SJSA1 (cell line): Measurements from ENCODE around the gene NOXO1. TPM values are rescaled to one million over a fixed set of nuclear protein-coding genes. Genes with fewer than 3 reads are reported as not detected.
A peak's percentile ranks its signal among the peaks of the same experiment; 100 is the strongest.
"Not testable (repeated sequence)": the region's sequence is repeated elsewhere in the genome, so short reads cannot be mapped to it uniquely, and the experiment has no call there.

Source experiments
- DNase-seq, 2 experiments: peaks; one replicate each; pipeline ENCODE4 v3.0.0-alpha.2; 2015 to 2020; ENCODE audit warnings: low spot score in 2 of 2, low read depth in 1 of 2
- H3K27ac ChIP-seq: fragments of 250-450 bp; sonication (Bioruptor Pico); 2 replicates; pipeline ENCODE4 v1.5.1; 2020; ENCODE audit warnings: mild to moderate bottlenecking, moderate library complexity
- H3K27me3 ChIP-seq: fragments of 250-450 bp; sonication (Bioruptor Pico); replicated peaks from 2 replicates; pipeline ENCODE4 v1.5.1; 2020; ENCODE audit warnings: mild to moderate bottlenecking, moderate library complexity
- H3K36me3 ChIP-seq: fragments of 250-450 bp; sonication (Bioruptor Pico); 2 replicates; pipeline ENCODE4 v1.5.1; 2020; ENCODE audit warnings: mild to moderate bottlenecking
- H3K4me1 ChIP-seq: fragments of 250-450 bp; sonication (Bioruptor Pico); replicated peaks from 2 replicates; pipeline ENCODE4 v1.6.1; 2021; ENCODE audit warnings: mild to moderate bottlenecking
- H3K4me3 ChIP-seq: fragments of 250-450 bp; sonication (Bioruptor Pico); 2 replicates; pipeline ENCODE4 v1.5.1; 2020; ENCODE audit warnings: mild to moderate bottlenecking
- H3K9me3 ChIP-seq: fragments of 250-450 bp; sonication (Bioruptor Pico); replicated peaks from 2 replicates; pipeline ENCODE4 v1.5.1; 2020; ENCODE audit warnings: mild to moderate bottlenecking
- total RNA-seq: library from RNA; depleted of rRNA; stranded (reverse); fragments of >200 nt; shearing (Covaris generic); gene quantifications from 2 replicates; pipeline ENCODE4 v1.2.3, GENCODE V29; 2014

NOXO1 gene
- total RNA-seq, 1 experiment from 2014 or later = 0.16 TPM

DNA sequence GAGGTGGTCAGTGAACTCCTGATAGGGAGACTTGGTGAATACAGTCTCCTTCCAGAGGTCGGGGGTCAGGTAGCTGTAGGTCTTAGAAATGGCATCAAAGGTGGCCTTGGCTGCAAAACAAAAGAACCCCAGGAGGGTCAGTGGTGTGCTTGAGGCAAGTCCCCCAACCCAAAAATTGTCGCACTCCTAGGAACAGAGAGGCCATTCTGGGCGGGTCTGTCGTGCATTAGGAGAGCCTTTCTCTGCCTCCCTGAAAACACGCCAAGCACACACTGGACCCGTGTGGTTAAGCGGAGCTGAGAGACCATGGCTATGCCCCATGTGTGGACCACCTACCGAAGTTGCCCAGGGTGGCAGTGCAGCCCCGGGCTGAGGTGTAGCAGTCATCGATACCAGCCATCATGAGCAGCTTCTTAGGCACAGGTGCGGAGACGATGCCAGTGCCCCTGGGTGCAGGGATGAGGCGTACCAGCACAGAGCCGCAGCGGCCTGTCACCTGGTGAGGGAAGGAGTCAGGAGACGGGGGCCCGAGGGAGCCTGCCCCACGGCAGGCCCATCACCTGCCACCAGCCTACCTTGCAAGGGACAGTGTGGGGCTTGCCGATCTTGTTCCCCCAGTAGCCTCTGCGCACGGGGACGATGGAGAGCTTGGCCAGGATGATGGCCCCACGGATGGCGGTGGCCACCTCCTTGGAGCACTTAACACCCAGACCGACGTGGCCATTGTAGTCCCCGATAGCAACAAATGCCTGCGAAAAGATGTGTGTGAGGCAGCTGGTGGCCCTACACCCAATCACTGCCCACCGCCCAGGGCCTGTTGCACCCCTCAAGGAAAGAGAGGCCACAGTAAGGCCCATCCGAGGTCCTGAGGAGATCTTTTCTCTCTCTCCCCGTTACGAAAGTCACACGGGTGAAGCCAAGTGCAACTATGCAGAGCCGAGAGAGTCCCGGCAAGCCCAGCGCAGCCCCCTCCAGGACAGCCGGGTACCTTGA, 18.8 kb downstream of the NOXO1 start:
- H3K27ac ChIP-seq, H3K9me3 ChIP-seq, DNase-seq, H3K27me3 ChIP-seq: not testable (repeated sequence)
- H3K4me3 ChIP-seq = peak overlapping the region; percentile 88; the same call in 1 of the 2 replicates
- peaks cover 69% of the 10 kb centered on the region for H3K36me3 ChIP-seq
- peaks cover 39% of the 10 kb centered on the region for H3K4me1 ChIP-seq

- Histone ChIP-seq H3K4me3 (no peak overlapping the region), H3K9me3 (no peaks in the 10 kb centered on the region), H3K27me3 (no peaks in the 10 kb centered on the region), H3K36me3 (peaks cover 64% of the 10 kb centered on the region), H3K27ac (no peak overlapping the region), H3K4me1 (peaks cover 39% of the 10 kb centered on the region)
- no peak for DNase-seq
Measured at GRCh38 chr16:1961651-1962067, 19.6 kb downstream of the NOXO1 start.

DNA sequence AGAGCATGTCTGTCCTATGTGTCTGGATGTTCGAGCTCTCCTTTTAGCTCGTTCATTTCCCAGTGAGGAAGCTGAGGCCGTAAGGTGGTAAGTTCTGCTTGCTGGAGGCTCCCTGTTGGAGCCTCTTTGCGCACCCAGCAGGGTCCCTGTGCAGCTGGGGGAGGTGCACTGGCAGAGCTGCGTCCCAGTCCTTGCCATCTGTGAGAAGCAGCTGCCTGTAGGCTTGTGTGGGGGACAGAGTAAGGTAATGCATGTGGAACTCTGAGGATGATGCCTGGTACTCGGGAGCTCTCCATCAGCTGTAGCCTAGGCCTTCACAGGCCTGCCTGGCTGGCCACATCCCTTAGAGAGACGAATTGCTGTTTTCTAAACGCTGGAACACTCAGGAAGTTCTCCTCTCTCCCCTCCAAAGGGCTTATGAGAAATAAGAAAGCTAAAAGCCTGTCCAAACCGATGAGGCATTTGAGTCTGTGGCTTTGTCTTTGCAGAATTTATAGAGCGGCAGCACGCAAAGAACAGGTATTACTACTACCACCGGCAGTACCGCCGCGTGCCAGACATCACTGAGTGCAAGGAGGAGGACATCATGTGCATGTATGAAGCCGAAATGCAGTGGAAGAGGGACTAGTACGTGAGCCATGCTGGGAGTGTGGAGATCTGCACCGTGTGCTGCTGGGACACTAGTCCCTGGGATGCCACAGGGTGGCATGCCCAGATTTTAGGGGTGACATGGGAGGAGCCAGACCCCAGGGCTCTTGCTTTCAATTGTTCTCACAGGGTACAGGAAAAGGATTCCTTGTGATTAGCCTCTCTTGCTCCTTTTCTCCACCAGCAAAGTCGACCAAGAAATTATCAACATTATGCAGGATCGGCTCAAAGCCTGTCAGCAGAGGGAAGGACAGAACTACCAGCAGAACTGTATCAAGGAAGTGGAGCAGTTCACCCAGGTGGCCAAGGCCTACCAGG, 20.3 kb downstream of the NOXO1 start:
- H3K36me3 ChIP-seq = peaks cover 57% of the 10 kb centered on the region
- no peaks in the 10 kb centered on the region for H3K9me3 ChIP-seq
- peaks cover 38% of the 10 kb centered on the region for H3K4me1 ChIP-seq
- no peak overlapping the region for H3K27ac ChIP-seq
- peak overlapping the region; percentile 67 for H3K4me3 ChIP-seq
- no peaks in the 10 kb centered on the region for H3K27me3 ChIP-seq
- peak in 1 of 2 experiments; percentile 36 for DNase-seq

- Histone ChIP-seq H3K36me3 (peaks cover 46% of the 10 kb centered on the region), H3K27ac (peak within 1 kb of the TSS; percentile 1; the same call in 1 of the 2 replicates), H3K9me3 (no peaks in the 10 kb centered on the region), H3K4me3 (peak within 1 kb of the TSS; percentile 67), H3K4me1 (peaks cover 32% of the 10 kb centered on the region), H3K27me3 (no peaks in the 10 kb centered on the region)
- DNase-seq = peak; percentile 85 to 94
Measured at GRCh38 chr16:1959269-1960039, 21.8 kb downstream of the NOXO1 start, which contains the start of gene NDUFB10. TSS of gene NDUFB10 (plus strand) at chr16:1959538. CDS start at chr16:1959625, 87 bp downstream.

GRCh38 chr16:1958715-1959268, 22.5 kb downstream of the NOXO1 start:
- H3K27me3 ChIP-seq = no peaks in the 10 kb centered on the region
- H3K4me3 ChIP-seq = peak overlapping the region; percentile 67
- DNase-seq = no peak
- no peaks in the 10 kb centered on the region for H3K9me3 ChIP-seq
- H3K36me3 ChIP-seq = peaks cover 39% of the 10 kb centered on the region
- H3K4me1 ChIP-seq = peaks cover 32% of the 10 kb centered on the region
- no peak overlapping the region for H3K27ac ChIP-seq

GRCh38 chr16:1958143-1958491, 23.2 kb downstream of the NOXO1 start:
- not testable (repeated sequence) for H3K27me3 ChIP-seq, H3K27ac ChIP-seq, H3K9me3 ChIP-seq, H3K4me3 ChIP-seq, DNase-seq
- peaks cover 25% of the 10 kb centered on the region for H3K4me1 ChIP-seq
- H3K36me3 ChIP-seq = peaks cover 32% of the 10 kb centered on the region

GRCh38 chr16:1957434-1958142, 23.7 kb downstream of the NOXO1 start:
- H3K36me3 ChIP-seq = peaks cover 27% of the 10 kb centered on the region
- not testable (repeated sequence) for H3K27me3 ChIP-seq, DNase-seq

DNA sequence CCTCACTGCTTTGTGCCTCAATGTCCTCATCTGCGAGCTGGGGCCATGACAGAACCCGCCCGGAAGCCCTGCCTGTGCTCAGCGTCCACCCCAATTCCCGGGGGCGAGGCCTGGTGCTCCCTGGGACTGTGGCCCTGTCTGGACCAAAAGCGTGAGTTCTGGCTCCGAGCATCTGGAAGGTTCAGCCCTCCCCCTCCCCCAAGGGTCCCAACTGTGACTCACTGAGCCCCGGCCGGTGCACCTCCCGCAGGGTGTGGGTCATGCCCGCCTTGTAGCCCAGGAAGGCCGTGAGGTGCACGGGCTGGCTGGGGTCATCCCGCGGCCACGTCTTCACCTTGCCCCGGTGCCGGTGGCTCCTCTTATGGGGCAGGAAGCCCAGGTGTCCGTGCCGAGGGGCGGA, 27.5 kb downstream of the NOXO1 start:
- no peak overlapping the region for H3K27ac ChIP-seq
- H3K9me3 ChIP-seq = no peaks in the 10 kb centered on the region
- no peak overlapping the region for H3K4me3 ChIP-seq
- no peak for DNase-seq
- peaks cover under 1% of the 10 kb centered on the region; the same call in 1 of the 2 replicates for H3K4me1 ChIP-seq
- no peaks in the 10 kb centered on the region for H3K36me3 ChIP-seq
- H3K27me3 ChIP-seq = no peaks in the 10 kb centered on the region

More at GRCh38 chr16:1957434-1958142, 23.7 kb downstream of the NOXO1 start:
- H3K9me3 ChIP-seq, H3K4me3 ChIP-seq, H3K27ac ChIP-seq: not testable (repeated sequence)
- peaks cover 20% of the 10 kb centered on the region for H3K4me1 ChIP-seq

DNA sequence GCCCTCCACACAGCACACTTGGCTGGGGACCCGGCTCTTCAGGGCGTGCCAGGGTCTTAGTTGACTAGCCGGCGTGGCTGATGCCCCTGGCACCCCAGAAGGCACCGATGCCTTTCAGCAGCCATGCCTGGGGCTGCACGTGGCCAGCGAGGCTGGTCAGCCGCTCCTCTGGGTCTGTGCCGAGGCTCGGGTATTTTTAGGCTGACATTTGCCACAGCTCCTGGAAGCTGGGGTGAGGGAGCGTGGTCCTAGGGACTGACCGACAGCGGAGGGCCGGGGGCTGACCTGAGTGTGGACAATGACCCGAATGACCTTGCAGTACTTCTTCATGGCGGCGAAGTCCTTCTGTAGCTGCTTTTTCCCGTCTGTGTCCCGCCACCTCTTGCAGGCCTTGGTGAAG, 30.7 kb downstream of the NOXO1 start:
- H3K9me3 ChIP-seq = no peaks in the 10 kb centered on the region
- no peak for DNase-seq
- H3K36me3 ChIP-seq = no peaks in the 10 kb centered on the region
- H3K27me3 ChIP-seq = no peaks in the 10 kb centered on the region
- H3K4me3 ChIP-seq = no peak overlapping the region
- no peak overlapping the region for H3K27ac ChIP-seq
- H3K4me1 ChIP-seq = no peaks in the 10 kb centered on the region

GRCh38 chr16:1950047-1950446, 31.2 kb downstream of the NOXO1 start:
- no peak overlapping the region for H3K4me3 ChIP-seq
- H3K27me3 ChIP-seq = no peaks in the 10 kb centered on the region
- no peak overlapping the region for H3K27ac ChIP-seq
- H3K36me3 ChIP-seq = no peaks in the 10 kb centered on the region
- H3K4me1 ChIP-seq = no peaks in the 10 kb centered on the region
- DNase-seq = no peak
- no peaks in the 10 kb centered on the region for H3K9me3 ChIP-seq

DNA sequence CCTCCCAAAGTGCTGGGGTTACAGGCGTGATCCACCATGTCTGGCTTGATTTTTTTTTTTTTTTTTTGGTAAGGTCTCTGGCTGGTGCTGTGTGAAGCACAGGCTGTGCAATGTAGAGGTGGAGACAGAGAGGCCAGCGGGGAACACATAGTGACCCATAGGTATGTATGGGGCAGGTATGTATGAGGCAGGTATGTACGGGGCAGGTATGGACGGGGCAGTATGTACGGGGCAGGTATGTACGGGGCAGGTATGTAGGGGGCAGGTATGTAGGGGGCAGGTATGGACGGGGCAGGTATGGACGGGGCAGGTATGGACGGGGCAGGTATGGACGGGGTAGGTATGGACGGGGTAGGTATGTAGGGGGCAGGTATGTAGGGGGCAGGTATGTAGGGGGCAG, 31.8 kb downstream of the NOXO1 start:
- DNase-seq = no peak
- no peaks in the 10 kb centered on the region for H3K9me3 ChIP-seq
- H3K27me3 ChIP-seq = no peaks in the 10 kb centered on the region
- H3K4me3 ChIP-seq = no peak overlapping the region
- no peak overlapping the region for H3K27ac ChIP-seq
- H3K36me3 ChIP-seq = no peaks in the 10 kb centered on the region
- H3K4me1 ChIP-seq = no peaks in the 10 kb centered on the region

- H3K4me1 ChIP-seq = peaks cover 9% of the 10 kb centered on the region
- no peak for DNase-seq
- H3K27ac ChIP-seq = no peak overlapping the region
- no peak overlapping the region for H3K4me3 ChIP-seq
- no peaks in the 10 kb centered on the region for H3K27me3 ChIP-seq
- no peaks in the 10 kb centered on the region for H3K36me3 ChIP-seq
- H3K9me3 ChIP-seq = no peaks in the 10 kb centered on the region
Measured at GRCh38 chr16:1947369-1947670, 33.9 kb downstream of the NOXO1 start.
